ENCODE measurements around the gene DHCR24.

Gene DHCR24

GRCh38 chr1:54849219-54850068 is 37.6 kb downstream of the DHCR24 start:
- no peak for FAIRE-seq

DNA sequence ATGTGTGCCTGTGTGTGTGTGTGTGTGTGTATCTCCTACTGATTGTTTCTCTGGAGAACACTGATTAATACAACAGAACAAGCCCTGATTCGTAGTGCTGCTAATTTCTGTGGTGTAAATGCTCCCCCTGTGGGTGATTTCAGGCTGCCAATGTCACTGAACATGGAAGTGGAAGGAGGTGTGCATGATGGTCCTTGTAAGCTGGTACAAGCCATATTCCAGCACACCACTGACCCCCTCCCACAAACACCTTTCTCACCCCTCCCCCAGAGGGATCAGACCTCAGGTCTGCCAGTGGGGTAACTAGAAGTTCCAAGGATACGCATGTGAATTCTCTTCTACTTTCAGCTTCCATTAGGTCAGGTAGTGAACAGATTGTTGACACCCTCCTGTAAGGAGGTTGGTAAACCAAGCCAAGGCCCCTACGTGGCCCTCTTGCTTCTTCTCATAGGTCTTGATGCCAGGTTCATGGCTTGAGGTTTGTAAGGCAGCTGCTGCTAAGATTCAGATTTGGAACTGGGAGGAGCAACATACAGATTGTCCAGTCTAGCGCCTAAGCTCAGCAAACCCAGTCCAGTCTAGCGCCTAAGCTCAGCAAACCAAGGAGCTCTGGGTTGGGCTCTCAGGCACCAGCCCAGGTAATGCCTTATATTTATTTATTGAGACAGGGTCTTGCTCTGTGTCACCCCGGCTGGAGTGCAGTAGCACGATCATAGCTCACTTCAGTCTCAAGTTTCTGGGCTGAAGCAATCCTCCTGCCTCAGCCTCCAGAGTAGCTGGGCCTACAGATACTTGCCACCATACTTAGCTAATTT is 38.7 kb downstream of the DHCR24 start:
- FAIRE-seq: no peak
- no peak for DNase-seq (ENCODE audit: insufficient read length, low spot score)

More at GRCh38 chr1:54849219-54850068, 37.6 kb downstream of the DHCR24 start:
- DNase-seq (ENCODE audit: insufficient read length, low spot score): no peak

GRCh38 chr1:54846716-54847284 is 40.2 kb downstream of the DHCR24 start:
- FAIRE-seq (no peak), DNase-seq (ENCODE audit: insufficient read length, low spot score) (no peak)

DNA sequence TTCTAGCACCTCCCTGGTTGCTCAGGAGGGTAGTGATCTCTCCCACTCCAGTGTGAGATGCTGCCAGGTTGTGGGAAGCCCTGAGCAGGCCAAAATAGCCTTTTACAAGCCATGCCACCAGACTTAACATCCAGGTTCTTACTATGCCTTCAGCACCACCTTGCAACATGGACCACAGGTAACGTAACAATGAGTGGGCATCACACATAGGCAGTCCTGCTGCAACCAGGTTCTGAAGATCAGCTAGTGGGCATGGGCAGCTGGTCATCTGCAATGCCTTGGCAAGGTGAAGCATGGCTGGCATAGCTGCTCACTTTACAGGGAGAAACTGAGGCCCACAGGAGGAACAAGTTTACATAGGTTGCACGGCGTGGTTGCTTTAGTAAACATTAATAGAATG is 40.7 kb downstream of the DHCR24 start:
- DNase-seq (ENCODE audit: insufficient read length, low spot score) (no peak), FAIRE-seq (no peak)

- FAIRE-seq (no peak), DNase-seq (ENCODE audit: insufficient read length, low spot score) (no peak)
Measured at GRCh38 chr1:54845772-54846171, 41.2 kb downstream of the DHCR24 start.

- FAIRE-seq (no peak), DNase-seq (ENCODE audit: insufficient read length, low spot score) (no peak)
Measured at GRCh38 chr1:54844564-54844963, 42.4 kb downstream of the DHCR24 start.

- DNase-seq (ENCODE audit: insufficient read length, low spot score) (no peak), FAIRE-seq (no peak)
Measured at GRCh38 chr1:54843449-54843848, 43.5 kb downstream of the DHCR24 start.

DNA sequence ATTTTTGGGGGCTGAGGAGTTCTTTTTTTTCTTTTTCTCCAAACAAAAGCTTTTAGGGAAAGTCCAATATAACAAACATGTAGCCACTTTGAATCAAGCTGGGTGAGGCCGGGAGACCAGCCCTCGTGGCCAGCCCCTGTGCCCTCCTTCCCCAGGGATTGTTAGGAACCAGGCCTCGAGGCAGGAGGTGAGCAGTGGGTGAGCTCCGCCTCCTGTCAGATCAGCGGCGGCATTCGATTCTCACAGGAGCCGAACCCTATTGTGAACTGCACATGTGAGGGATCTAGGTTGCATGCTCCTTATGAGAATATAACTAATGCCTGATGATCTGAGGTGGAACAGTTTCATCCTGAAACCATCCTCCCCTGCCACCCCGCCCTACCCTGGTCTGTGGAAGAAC is 44.0 kb downstream of the DHCR24 start:
- no peak for FAIRE-seq

GRCh38 chr1:54842206-54842915 is 44.6 kb downstream of the DHCR24 start:
- no peak for FAIRE-seq
- DNase-seq (ENCODE audit: insufficient read length, low spot score): no peak

More for the DNA sequence above, 44.0 kb downstream of the DHCR24 start:
- DNase-seq (ENCODE audit: insufficient read length, low spot score): no peak

DNA sequence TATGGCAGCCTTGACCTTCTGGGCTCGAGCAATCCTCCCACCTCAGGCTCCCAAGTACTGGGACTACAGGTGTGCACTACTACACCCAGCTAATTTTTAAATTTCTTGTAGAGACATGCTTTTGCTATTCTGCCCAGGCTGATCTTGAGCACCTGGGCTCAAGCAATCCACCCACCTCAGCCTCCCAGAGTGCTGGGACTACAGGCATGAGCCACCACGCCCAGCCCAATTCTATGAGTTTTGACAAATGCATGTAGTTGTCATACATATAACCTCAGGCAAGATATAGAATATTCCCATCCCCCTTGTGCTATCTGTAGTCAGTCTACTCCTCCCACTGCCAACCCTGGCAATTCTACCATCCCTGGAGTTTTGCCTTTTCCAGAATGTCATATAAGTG is 47.2 kb downstream of the DHCR24 start:
- no peak for DNase-seq (ENCODE audit: insufficient read length, low spot score)

DNA sequence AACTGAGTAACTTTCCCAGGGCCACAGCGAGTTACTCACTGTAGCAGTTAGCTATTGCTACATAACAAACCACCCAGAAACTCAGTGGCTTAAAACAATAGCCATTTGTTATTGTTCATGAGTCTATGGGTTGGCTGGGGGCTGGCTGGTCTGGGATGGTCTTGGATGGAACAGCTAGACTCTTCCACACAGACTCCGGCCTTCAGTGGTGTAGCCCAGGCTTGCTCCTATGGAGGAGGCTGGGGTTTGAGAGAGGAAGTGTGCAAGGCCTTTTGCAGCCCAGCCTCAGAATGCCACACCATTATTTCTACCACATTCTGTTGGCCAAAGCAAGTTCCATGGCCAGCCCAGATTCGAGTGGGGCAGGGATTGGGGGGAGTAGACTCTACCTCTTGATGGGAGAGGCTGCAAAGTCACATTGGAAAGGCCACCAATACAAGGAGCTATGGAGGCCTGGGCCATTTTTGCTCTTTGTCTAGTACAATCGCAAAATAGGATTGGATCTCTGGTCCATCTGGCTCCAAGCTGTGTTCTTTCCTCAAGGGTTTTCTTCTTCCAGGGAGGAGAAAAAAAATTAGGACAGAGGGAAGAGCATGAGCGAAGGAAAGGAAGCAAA is 48.3 kb downstream of the DHCR24 start:
- no peak for DNase-seq (ENCODE audit: insufficient read length, low spot score)

More for the DNA sequence above, 47.2 kb downstream of the DHCR24 start:
- FAIRE-seq: no peak

DNA sequence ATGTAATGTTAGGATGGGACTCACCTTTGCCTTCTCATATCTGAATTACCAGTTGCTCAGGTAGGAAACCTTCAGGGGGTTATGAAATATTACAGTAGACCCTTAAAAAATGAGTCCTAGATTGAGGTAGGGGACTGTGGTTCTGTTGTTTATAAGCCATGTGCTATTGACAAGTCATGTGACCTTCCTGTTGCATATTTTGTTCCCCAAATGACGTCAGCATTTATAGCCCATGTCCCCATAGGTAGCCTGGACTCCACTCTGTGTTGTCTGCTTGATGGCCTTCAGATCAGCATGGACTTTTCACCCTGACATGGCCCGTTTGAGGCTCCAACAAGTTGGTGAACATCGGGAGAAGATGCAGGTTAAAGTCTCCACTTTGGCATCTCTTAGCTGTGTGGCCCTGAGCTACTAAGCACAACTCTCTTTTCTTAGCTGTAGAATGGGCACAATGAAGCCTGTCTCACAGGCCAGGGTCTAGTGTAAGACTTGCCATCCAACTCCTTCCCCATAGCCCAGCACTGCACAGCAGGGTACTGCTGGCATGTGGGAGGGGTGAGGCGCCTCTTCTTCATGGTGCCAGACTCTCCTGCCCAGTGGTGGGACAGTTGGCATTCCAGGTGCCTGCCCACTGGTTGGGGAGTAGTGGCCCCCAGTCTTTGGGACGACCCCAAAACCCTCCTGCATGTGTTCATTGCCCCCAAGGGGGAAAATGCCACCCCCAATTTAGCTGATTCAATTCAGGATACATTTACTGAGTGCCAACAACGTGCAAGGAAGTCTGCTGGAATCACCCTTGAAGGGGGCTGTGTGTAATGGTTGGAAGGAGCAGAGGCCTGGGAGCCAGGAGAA is 49.8 kb downstream of the DHCR24 start:
- FAIRE-seq: no peak
- DNase-seq (ENCODE audit: insufficient read length, low spot score): no peak

More for the DNA sequence above, 48.3 kb downstream of the DHCR24 start:
- FAIRE-seq: no peak

GRCh38 chr1:54836594-54836993 is 50.4 kb downstream of the DHCR24 start:
- FAIRE-seq: no peak
- DNase-seq (ENCODE audit: insufficient read length, low spot score): no peak

DNA sequence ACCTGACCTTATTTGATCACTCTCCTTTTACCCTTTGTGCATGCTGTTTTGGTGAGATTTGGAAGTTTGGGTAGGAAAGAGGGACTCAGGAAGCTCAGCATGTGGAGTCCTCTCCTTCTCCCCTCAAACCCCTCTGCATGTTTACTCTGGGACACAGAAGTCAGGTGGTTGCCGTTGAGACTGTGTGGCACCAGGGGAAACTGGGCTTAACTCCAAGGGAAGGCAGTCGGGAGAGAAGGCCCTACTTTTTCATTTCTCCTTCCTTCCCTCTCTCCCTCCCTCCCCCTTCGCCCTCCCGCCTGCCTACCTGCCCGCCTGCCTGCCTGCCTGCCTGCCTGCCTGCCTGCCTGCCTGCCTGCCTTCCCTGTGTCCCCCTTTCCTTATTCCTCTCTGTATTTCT is 51.0 kb downstream of the DHCR24 start:
- FAIRE-seq: no peak

DNA sequence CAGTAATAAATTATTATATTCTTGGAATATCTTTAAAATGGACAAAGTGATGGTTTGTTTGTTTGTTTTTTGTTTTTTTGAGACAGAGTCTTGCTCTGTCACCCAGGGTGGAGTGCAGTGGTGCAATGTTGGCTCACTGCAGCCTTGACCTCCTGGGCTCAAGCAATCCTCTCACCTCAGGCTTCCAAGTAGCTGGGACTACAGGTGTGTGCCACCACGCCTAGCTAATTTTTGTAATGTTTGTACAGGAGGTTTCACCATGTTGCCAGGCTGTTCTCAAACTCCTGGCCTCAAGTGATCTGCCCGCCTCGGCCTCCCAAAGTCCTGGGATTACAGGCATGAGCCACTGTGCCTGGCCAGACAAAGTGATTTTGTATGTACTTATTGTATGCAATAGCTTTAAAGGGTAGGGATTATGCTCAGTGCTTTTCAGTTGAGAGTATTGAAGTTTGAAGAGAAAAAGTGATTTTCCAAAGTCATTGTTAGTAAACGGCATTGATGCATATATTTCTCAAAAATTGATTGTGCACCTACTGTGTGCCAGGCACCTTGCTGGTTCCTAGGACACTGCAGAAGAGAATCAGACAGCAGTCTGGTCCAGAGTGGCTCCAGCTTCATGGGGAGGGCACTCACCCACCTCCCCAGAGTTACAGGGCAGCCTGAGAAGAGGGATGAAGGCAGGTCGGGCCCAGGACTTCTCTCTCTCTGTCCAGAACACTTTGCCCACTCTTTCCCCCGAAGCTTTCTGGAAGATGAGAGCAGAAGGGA is 51.7 kb downstream of the DHCR24 start:
- FAIRE-seq: no peak
- no peak for DNase-seq (ENCODE audit: insufficient read length, low spot score)

More for the DNA sequence above, 51.0 kb downstream of the DHCR24 start:
- no peak for DNase-seq (ENCODE audit: insufficient read length, low spot score)

DNA sequence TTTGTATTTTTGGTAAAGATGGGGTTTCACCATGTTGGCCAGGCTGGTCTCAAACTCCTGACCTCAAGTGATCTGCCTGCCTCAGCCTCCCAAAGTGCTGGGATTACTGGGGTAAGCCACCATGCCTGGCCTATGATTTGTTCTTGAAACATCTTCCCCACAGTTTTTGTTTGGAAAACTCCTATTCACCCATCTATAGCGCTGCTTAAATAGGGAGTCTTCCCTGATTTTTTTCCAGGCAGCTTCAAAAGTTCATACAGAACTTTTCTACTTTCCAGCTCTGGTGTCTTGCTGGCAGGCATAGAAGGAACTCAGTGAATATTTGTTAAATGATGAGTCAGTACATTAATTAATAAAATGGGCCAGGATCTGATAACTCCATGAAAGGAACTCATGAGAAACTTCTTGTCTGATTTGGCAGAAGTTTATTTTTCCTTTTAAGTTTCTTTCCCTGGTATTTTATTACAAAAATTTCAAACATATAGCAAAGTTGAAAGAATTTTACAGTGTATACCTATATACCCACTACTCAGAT is 52.9 kb downstream of the DHCR24 start:
- DNase-seq (ENCODE audit: insufficient read length, low spot score) (no peak), FAIRE-seq (no peak)

DNA sequence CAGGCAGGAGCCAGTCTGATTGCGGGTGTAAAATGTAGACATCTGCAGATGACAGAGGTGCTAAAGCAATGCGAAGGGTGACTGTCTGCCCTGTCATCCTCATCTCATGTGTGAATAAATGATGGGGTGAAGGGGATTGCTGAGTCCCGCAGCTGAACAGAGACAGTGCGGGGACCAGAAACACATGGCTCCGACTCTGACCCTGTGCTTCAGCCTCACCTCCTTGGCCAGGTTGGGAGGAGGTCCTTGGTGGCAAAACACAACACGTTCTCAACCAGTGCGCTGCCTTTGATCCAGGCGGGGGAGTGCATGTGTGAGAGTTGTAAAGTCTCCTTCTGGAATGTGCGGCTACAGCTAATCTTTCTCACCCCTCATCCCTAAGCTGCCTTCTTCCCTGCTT is 53.9 kb downstream of the DHCR24 start:
- FAIRE-seq: no peak
- no peak for DNase-seq (ENCODE audit: insufficient read length, low spot score)

DNA sequence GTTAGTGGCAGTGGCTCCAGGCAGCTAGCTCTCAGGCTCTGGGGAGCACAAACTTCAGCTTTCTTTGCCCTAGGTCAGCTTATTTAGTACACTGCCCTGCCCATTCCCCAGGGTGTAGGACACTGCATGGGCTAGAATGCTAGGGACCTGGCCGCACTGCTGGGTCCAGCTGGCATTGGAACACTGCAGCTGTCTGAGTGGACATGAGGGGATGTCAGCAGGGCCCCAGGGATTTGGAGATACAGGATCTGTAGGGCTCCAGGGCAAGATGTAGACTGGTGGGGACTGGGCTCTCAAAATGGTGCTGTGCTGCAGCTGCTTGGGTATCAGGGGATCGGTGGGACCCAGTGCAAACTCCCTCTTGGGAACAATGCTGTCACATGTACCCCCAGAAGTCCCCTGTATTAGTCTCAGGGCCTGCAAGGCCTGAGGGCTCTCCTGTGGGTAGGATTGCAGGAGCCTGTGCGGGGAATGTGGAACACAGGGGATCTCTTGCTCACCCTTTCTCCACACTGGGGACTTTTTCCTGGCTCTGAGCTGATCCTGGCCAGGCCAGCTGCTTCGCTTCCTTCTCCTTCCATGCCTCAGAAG is 60.7 kb downstream of the DHCR24 start:
- FAIRE-seq (no peak), DNase-seq (ENCODE audit: insufficient read length, low spot score) (no peak)
